Erythroblast (primary cell): ENCODE data around the gene NYAP2.

Experiments
- GATA1 ChIP-seq: IDR thresholded peaks from 2 replicates; pipeline ENCODE4 v1.6.1; 2011; ENCODE audit warnings: low read depth, mild to moderate bottlenecking, control low read depth, low read length, moderate library complexity
- POLR2A ChIP-seq: IDR thresholded peaks from 2 replicates; pipeline ENCODE4 v1.6.1; 2011; ENCODE audit warnings: mild to moderate bottlenecking, low read length

- TF ChIP-seq POLR2A (no peak), GATA1 (no peak)
These were observed 183.0 kb downstream of the NYAP2 start for GRCh38 chr2:225582355-225583116.
